Heart right ventricle (tissue), 16 donors: Measurements from ENCODE around the gene AFP. TPM values are rescaled to one million over a fixed set of nuclear protein-coding genes. Genes with fewer than 3 reads are reported as not detected.

Experiments
- ATAC-seq, 8 donors: fragments of 200-7000 bp; cut with Tn5 transposase; one replicate each; pipeline ENCODE4 v1.9.1; 2020; ENCODE audit warnings: mild to moderate bottlenecking in 8 of 8, moderate library complexity in 8 of 8, moderate number of reproducible peaks in 1 of 8
- DNase-seq, 2 donors: peaks; one replicate each; pipeline ENCODE4 v3.0.0-alpha.2; 2020
- H3K27ac ChIP-seq, 10 donors: fragments of 200-600 bp; sonication (generic) in 2 of 10; one replicate each; pipeline versions ENCODE4 v1.5.0 to v1.8.0; 2020 to 2022; ENCODE audit warnings: mild to moderate bottlenecking in 3 of 10
- H3K27me3 ChIP-seq, 7 donors: fragments of 200-600 bp; one replicate each; pipeline ENCODE4 v1.8.0; 2021 to 2022; ENCODE audit warnings: mild to moderate bottlenecking in 2 of 7
- H3K36me3 ChIP-seq, 9 donors: fragments of 200-600 bp; sonication (generic) in 1 of 9; one replicate each; pipeline versions ENCODE4 v1.5.0 to v1.8.0; 2020 to 2022; ENCODE audit warnings: mild to moderate bottlenecking in 2 of 9
- H3K4me1 ChIP-seq, 9 donors: fragments of 200-600 bp; sonication (generic) in 1 of 9; one replicate each; pipeline versions ENCODE4 v1.5.0 to v1.8.0; 2020 to 2022; ENCODE audit warnings: mild to moderate bottlenecking in 4 of 9
- H3K4me3 ChIP-seq, 10 donors: fragments of 200-600 bp; sonication (generic) in 2 of 10; one replicate each; pipeline versions ENCODE4 v1.5.0 to v1.8.0; 2020 to 2022; ENCODE audit warnings: mild to moderate bottlenecking in 7 of 10, moderate library complexity in 2 of 10
- H3K9me3 ChIP-seq, 11 donors: fragments of 200-600 bp in 10 of 11; sonication (generic) in 2 of 11; one replicate each; pipeline versions ENCODE4 v1.5.0 to v1.8.0; 2013 to 2022; ENCODE audit warnings: mild to moderate bottlenecking in 2 of 11, control low read depth in 1 of 11, moderate library complexity in 1 of 11
- WGBS, 2 donors: extraction: QIAGEN DNeasy Blood & Tissue Kit; methylation state at CpG; one replicate each; pipeline ENCODE4 v1.1.7; 2013; ENCODE audit warnings: inconsistent platforms in 1 of 2; 5-methylcytosine and 5-hydroxymethylcytosine counted together
- intact Hi-C, 10 donors: fragments of 100-400 bp; cut with DNase I; formaldehyde crosslinking; loops; one replicate each; pipeline versions ENCODE4 v1.11.1 to v1.14.2; 2022
- polyA plus RNA-seq, 2 donors: library from polyadenylated mRNA; stranded (reverse); fragments of 200-250 nt; gene quantifications; one replicate each; pipeline ENCODE4 v1.2.3, GENCODE V29; 2013
- total RNA-seq, 10 donors: library from RNA; stranded (reverse); fragmentation: NEBNext Ultra II Directional in 3 of 10; extraction: Animal tissue kit (Norgen Biotek cat#: 25700) in 3 of 10; gene quantifications; one replicate each; pipeline versions ENCODE4 v1.2.1 to v1.2.4, GENCODE V29; 2021 to 2023
- TF ChIP-seq, protein P1 (sequence below), 9 donors: fragments of 200-600 bp; sonication (generic) in 2 of 9; IDR thresholded peaks; one replicate each; pipeline versions ENCODE4 v1.5.0 to v1.8.0; 2021 to 2022; ENCODE audit warnings: antibody characterized with exemption in 9 of 9, mild to moderate bottlenecking in 5 of 9, moderate library complexity in 1 of 9
- donor health status: Arrhythmogenic right ventricular cardiomyopathy.
- donor health status: ischemic (EF 13 %, LVEDD 7.1; RV severe dilation, severe dysfunction).
- donor health status: healthy with polysubstance abuse.
- donor health status: DM: no; HTN: yes; CAD: no.
- donor health status: DM: no; HTN: no; CAD: no.
- donor health status: ischemic (EF 25% LVEDD 6.9; RV normal size, moderate dysfunction).
- donor health status: ischemic (EF 25% LVEDD 5.7; RV mildly dilated, moderate dysfunction).
- donor health status: healthy.
- donor health status: DM: yes; HTN: yes; CAD: no.
- donor health status: Ischemic cardiomyopathy.
- donor health status: ischemic (EF 35%, LVEDD 5.7; RV mildly dilated, moderate dysfunction).
- donor health status: nonischemic (EF 11% LVEDD 7.7; RV severe dilation, severe dysfunction).
- donor health status: DM: yes; HTN: yes; CAD: no.
- donor health status: PGD.
- donor health status: ischemic (EF 29% LVEDD 5.4; RV normal size, mild dysfunction).
- donor health status: nonischemic (EF 23%, LVEDD 6.1; RV moderate dilation, normal function).

Gene AFP
- total and polyA plus RNA-seq, 12 donors = not detected

DNA sequence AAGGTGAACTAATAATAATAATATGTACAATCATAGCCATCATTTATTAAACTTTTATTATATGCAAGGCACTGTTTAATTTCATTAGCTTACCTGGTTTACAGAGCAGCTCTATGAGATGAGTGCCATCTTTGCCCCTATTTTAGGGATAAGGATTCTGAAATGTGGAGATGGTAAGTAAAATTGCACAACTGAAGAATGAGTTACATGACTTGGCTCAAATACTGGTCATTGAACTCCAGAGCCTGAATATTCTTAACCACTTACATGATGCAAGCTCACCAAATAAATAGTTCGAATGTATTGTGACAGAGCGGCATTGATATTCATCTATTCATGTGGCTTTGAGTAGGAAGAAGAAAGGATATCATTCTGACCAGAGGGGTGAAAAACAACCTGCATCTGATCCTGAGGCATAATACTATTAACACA is 20.2 kb upstream of the AFP start:
- intact Hi-C loops = no loop called here
- Histone ChIP-seq H3K27me3 (peaks cover 0 to 5% (median 0%) of the 10 kb centered on the region in 7 donors), H3K4me1 (no peaks in the 10 kb centered on the region), H3K4me3 (no peak overlapping the region), H3K36me3 (no peaks in the 10 kb centered on the region), H3K27ac (no peak overlapping the region), H3K9me3 (no peaks in the 10 kb centered on the region)
- 88 to 92% methylated on average over 2 of the region's 2 CpGs for whole genome bisulfite sequencing, 2 donors
- TF ChIP-seq, protein P1, sequence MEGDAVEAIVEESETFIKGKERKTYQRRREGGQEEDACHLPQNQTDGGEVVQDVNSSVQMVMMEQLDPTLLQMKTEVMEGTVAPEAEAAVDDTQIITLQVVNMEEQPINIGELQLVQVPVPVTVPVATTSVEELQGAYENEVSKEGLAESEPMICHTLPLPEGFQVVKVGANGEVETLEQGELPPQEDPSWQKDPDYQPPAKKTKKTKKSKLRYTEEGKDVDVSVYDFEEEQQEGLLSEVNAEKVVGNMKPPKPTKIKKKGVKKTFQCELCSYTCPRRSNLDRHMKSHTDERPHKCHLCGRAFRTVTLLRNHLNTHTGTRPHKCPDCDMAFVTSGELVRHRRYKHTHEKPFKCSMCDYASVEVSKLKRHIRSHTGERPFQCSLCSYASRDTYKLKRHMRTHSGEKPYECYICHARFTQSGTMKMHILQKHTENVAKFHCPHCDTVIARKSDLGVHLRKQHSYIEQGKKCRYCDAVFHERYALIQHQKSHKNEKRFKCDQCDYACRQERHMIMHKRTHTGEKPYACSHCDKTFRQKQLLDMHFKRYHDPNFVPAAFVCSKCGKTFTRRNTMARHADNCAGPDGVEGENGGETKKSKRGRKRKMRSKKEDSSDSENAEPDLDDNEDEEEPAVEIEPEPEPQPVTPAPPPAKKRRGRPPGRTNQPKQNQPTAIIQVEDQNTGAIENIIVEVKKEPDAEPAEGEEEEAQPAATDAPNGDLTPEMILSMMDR (IDR thresholded peaks at IDR 0.05) = no peak
- DNase-seq (no peak), ATAC-seq (no peak)

DNA sequence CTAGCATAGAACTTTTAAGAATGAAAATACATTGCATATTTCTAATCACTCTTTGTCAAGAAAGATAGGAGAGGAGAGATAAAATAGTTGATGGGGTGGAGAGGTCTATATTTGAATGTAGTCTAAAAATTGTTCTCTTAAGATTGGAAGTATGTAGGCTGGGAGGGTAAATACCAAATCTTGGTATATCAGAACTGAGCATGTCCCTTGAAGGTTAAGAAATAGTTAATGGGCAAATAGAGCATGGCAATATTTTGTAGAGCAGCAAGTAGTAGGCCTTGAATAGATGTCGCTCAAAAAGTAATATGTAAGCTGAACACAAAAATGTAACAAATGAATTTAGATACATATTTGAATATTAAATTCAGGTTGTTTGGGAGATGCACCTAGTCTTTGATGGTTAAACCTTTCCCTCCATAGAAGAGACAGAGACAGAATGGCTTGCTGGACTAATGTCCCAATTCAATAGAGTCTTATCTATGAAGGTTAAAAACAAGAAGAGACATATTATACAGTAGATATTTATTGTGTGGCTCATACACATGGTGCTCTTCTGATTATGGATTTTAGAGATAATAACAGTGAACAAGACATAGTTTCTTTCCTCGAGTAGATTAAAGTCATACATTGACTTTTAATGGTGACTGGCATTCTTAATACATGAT is 19.5 kb upstream of the AFP start:
- intact Hi-C loops = no loop called here
- no peak for DNase-seq
- peaks cover 0 to 4% (median 0%) of the 10 kb centered on the region in 7 donors for H3K27me3 ChIP-seq
- H3K4me1 ChIP-seq = no peaks in the 10 kb centered on the region
- H3K4me3 ChIP-seq = no peak overlapping the region
- no peaks in the 10 kb centered on the region for H3K9me3 ChIP-seq
- no peak for ATAC-seq
- H3K27ac ChIP-seq = no peak overlapping the region
- no peaks in the 10 kb centered on the region for H3K36me3 ChIP-seq
- TF ChIP-seq, protein P1 (IDR thresholded peaks at IDR 0.05) = no peak
- 75 to 79% methylated on average over 2 of the region's 2 CpGs for WGBS, 2 donors

DNA sequence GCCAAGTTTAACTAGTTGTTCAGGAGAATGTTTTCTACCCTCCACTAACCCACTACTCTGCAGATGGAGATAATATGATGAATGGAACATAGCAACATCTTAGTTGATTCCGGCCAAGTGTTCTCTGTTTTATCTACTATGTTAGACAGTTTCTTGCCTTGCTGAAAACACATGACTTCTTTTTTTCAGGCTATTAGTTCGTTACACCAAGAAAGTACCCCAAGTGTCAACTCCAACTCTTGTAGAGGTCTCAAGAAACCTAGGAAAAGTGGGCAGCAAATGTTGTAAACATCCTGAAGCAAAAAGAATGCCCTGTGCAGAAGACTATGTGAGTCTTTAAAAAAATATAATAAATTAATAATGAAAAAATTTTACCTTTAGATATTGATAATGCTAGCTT is 18.7 kb upstream of the AFP start:
- no peak overlapping the region for H3K4me3 ChIP-seq
- H3K4me1 ChIP-seq = no peaks in the 10 kb centered on the region
- ATAC-seq = no peak
- DNase-seq = no peak
- H3K27ac ChIP-seq = no peak overlapping the region
- H3K36me3 ChIP-seq = no peaks in the 10 kb centered on the region
- no peaks in the 10 kb centered on the region for H3K27me3 ChIP-seq
- H3K9me3 ChIP-seq = no peaks in the 10 kb centered on the region
- WGBS, 2 donors = 76 to 83% methylated on average over 2 of the region's 2 CpGs
- intact Hi-C loops = no loop called here
- TF ChIP-seq, protein P1 (IDR thresholded peaks at IDR 0.05) = no peak

DNA sequence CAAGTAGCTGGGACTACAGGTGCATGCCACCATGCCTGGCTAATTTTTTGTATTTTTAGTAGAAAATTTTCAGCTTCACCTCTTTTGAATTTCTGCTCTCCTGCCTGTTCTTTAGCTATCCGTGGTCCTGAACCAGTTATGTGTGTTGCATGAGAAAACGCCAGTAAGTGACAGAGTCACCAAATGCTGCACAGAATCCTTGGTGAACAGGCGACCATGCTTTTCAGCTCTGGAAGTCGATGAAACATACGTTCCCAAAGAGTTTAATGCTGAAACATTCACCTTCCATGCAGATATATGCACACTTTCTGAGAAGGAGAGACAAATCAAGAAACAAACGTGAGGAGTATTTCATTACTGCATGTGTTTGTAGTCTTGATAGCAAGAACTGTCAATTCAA is 18.0 kb upstream of the AFP start:
- H3K4me1 ChIP-seq = no peaks in the 10 kb centered on the region

More for the DNA sequence above, 18.0 kb upstream of the AFP start:
- TF ChIP-seq, protein P1 (IDR thresholded peaks at IDR 0.05) = no peak
- intact Hi-C loops = no loop called here
- Histone ChIP-seq H3K36me3 (no peaks in the 10 kb centered on the region), H3K27me3 (no peaks in the 10 kb centered on the region), H3K4me3 (no peak overlapping the region), H3K9me3 (no peaks in the 10 kb centered on the region), H3K27ac (no peak overlapping the region)
- no peak for DNase-seq
- no peak for ATAC-seq
- 70% methylated on average over 6 of the region's 6 CpGs for WGBS, 2 donors
